Effector memory CD8-positive, alpha-beta T cell (primary cell): ENCODE data around the gene TMEM123.

Source experiments
- ATAC-seq: fragments of 150-1000 bp; cut with Tn5 transposase; replicated peaks from 2 replicates; pipeline ENCODE4 v1.10.0; 2021; ENCODE audit warnings: mild to moderate bottlenecking, moderate library complexity
- DNase-seq, 3 experiments: peaks; one replicate each; pipeline ENCODE4 v3.0.0; 2021
- H3K27ac Mint-ChIP-seq, 2 donors: one replicate each; pipeline ENCODE4 v1.8.0; 2022; ENCODE audit warnings: mild to moderate bottlenecking in 2 of 2, mixed read lengths in 2 of 2, moderate library complexity in 2 of 2
- H3K27me3 Mint-ChIP-seq, 2 donors: one replicate each; pipeline ENCODE4 v1.8.0; 2022; ENCODE audit warnings: mixed read lengths in 2 of 2
- H3K36me3 Mint-ChIP-seq: one replicate; pipeline ENCODE4 v1.8.0; 2022; ENCODE audit warnings: mild to moderate bottlenecking, moderate library complexity, mixed read lengths; ENCODE audit not compliant: insufficient read depth
- H3K4me1 Mint-ChIP-seq, 2 donors: one replicate each; pipeline ENCODE4 v1.8.0; 2022; ENCODE audit warnings: low read depth in 2 of 2, mixed read lengths in 2 of 2
- H3K4me3 Mint-ChIP-seq, 2 donors: one replicate each; pipeline ENCODE4 v1.8.0; 2022; ENCODE audit warnings: mild to moderate bottlenecking in 2 of 2, mixed read lengths in 2 of 2, moderate library complexity in 2 of 2
- H3K9me3 Mint-ChIP-seq, 2 donors: one replicate each; pipeline ENCODE4 v1.8.0; 2022; ENCODE audit warnings: mixed read lengths in 2 of 2

Gene TMEM123

DNA sequence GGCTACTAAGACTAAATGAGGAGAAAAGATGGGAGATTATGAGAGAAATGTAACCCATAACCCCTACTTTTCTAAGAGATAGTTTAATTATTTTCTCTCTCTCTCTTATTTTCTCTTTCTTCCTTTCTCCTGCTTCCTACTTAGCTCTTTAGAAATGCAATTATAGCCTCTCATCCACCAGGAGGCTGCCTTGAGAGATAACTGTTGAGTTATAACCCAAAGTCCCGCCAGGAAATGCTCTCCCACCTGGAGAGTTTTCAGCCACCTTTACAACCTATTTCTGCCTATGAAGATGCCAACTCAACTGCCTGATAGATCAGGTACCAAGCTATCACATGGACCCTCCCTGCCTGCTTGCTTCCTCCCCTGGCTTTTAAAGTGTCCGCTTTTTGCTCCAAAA is 34.0 kb upstream of the TMEM123 start:
- Mint-ChIP-seq H3K4me1 (no peaks in the 10 kb centered on the region), H3K9me3 (no peaks in the 10 kb centered on the region), H3K4me3 (no peak overlapping the region), H3K36me3 (no peaks in the 10 kb centered on the region), H3K27me3 (peaks cover 4 to 19% of the 10 kb centered on the region in 2 donors), H3K27ac (no peak overlapping the region)
- no peak for ATAC-seq
- DNase-seq, result no peak

DNA sequence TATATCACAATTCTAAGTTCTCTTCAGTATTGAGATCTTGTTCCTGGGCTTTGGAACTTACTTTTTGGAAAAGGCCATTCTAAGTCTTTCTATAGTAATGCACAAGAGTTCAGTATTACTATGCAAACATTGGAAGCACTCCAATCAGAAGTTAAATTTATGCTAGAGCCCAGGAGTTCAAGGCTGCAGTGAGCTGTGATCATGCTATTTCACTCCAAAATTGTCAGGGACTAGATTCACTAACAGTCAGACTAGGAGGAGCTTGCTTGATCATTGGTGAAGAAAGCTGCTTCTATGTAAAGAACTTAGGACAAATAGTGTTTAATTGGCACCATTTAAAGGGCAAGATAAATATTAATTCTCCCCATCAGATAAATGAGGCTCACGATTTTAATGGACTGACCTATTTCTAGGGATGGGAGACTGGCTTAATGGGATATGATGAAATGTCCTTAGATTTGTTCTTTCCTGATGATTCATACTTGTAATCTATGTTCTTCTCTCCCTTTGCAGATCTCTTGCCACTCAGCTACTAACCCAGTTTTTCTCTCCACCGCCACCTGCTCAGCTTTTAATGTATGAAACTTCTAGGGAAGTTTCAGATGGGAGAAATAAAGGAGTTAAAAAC is 32.6 kb upstream of the TMEM123 start:
- Mint-ChIP-seq H3K27ac (no peak overlapping the region), H3K4me1 (no peaks in the 10 kb centered on the region), H3K4me3 (no peak overlapping the region), H3K9me3 (no peaks in the 10 kb centered on the region), H3K27me3 (peaks cover 4 to 10% of the 10 kb centered on the region in 2 donors), H3K36me3 (no peaks in the 10 kb centered on the region)
- ATAC-seq (no peak), DNase-seq (no peak)

DNA sequence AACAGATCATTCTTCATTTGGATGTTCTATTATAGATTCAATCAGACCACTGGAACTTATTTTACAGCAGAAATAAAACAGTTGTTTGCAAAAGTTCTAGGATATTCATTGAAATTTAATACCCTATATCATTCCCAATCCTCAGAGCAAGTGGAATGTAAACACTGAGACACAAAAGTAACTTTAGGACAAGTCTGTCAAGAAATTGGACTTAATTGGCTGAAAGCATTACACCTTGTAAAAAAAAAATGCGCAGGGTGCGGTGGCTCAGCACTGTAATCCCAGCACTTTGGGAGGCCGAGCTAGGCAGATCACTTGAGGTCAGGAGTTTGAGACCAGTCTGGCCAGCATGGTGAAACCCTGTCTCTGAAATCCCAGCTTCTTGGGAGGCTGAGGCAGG is 29.9 kb upstream of the TMEM123 start:
- H3K9me3 Mint-ChIP-seq, result no peaks in the 10 kb centered on the region
- DNase-seq, result no peak
- no peaks in the 10 kb centered on the region for H3K27me3 Mint-ChIP-seq
- peaks cover 0 to 2% of the 10 kb centered on the region in 2 donors for H3K4me1 Mint-ChIP-seq
- no peak for ATAC-seq
- H3K27ac Mint-ChIP-seq, result no peak overlapping the region
- H3K4me3 Mint-ChIP-seq, result no peak overlapping the region
- H3K36me3 Mint-ChIP-seq, result no peaks in the 10 kb centered on the region

DNA sequence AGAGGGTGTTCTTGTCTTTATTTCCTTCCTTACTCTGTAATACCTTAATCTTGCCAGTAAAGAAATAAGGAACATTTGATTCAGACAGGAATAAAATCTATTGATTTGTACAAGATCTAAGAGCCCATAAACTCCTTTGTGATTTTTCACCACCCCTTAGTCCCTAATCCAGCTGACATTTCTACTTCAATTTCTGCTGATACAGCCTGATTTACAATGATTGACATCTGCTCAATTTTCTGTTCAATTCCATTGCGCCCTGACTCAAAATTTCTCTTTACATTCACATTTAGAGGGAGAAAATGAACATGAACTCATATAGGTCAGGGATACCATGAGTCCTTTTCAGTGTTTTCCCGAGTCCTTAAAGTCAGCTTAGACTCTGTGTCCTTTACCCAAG is 27.2 kb upstream of the TMEM123 start:
- no peak overlapping the region for H3K27ac Mint-ChIP-seq
- no peaks in the 10 kb centered on the region for H3K27me3 Mint-ChIP-seq
- no peaks in the 10 kb centered on the region for H3K36me3 Mint-ChIP-seq
- no peaks in the 10 kb centered on the region for H3K9me3 Mint-ChIP-seq
- no peak for DNase-seq
- no peak overlapping the region for H3K4me3 Mint-ChIP-seq
- peaks cover 8 to 10% of the 10 kb centered on the region in 2 donors for H3K4me1 Mint-ChIP-seq
- ATAC-seq, result no peak

DNA sequence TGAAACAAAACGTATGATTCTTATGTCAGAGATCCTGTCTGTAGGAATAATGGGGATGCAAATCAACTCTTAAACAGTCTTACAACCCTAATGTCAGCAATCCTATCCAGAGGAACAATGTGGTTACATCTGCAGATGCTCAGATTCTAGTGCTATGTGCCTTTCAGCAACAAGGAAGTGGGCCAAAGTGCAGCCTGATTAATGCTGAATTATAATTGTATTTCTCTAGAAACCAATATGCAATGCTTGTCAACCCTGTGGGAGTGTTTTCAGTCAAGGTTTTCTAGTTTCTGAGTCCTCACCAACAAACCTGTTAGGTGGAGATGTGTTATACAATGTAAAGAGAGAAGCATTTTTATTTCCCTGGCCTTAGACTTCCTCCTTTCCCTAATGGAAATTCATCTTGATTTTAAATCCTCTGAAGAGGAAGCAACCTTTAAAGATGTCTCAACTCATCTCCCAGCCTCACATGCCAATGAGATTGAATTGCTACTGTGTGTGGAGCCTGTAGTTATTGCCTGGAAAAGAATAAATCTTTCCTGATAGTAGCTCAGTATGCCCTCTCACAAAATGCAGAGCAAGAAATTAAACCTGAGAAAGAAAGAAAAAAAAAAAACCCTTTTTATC is 26.2 kb upstream of the TMEM123 start:
- Mint-ChIP-seq H3K4me3 (no peak overlapping the region), H3K27ac (no peak overlapping the region), H3K36me3 (no peaks in the 10 kb centered on the region), H3K9me3 (no peaks in the 10 kb centered on the region), H3K4me1 (peaks cover 8 to 10% of the 10 kb centered on the region in 2 donors), H3K27me3 (no peaks in the 10 kb centered on the region)
- DNase-seq (no peak), ATAC-seq (no peak)

DNA sequence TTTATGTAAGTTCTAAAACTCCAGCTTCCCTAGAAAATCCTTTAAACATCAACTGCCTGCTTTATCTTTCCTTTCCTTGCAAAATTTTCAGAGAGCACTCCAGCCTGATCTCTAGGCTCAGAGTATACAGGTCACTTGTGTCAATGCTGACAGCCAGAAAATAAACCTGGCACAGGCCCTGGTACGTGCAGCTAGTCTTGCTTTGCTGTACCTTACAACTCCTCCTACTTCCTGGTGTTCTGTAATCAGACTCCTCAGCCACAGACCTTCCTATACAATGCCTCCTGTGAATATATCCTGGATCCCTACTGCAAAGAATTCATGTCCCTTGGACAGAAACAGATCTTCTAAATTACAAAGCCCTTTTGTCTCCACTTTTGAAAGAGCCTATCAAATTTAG is 24.2 kb upstream of the TMEM123 start:
- ATAC-seq (peak; percentile 91), DNase-seq (no peak)
- H3K4me1 Mint-ChIP-seq, result peaks cover 10% of the 10 kb centered on the region in 2 donors
- no peaks in the 10 kb centered on the region for H3K27me3 Mint-ChIP-seq
- no peaks in the 10 kb centered on the region for H3K9me3 Mint-ChIP-seq
- peak overlapping the region; percentile 35 to 51 for H3K27ac Mint-ChIP-seq
- H3K36me3 Mint-ChIP-seq, result no peaks in the 10 kb centered on the region
- H3K4me3 Mint-ChIP-seq, result no peak overlapping the region

DNA sequence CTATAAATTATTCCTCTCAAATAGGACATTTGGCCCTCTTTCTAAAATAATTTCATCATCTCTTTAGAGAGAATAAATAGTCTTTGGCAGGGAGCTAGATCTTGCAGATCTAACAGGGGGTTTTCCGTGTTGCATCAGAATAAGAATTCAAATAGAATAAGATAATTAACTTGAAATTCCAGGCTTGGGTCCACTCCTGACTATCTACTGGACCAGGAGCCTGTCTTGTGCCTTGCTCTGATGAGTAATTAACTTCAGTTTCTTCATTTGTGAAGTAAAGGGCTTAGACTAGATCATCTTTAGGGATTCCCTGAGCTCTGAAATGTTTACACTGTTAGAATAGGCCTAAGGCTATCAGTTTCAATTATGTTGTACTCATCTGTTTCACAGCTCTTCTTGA is 23.5 kb upstream of the TMEM123 start:
- no peak for ATAC-seq
- Mint-ChIP-seq H3K9me3 (no peaks in the 10 kb centered on the region), H3K27ac (no peak overlapping the region), H3K27me3 (no peaks in the 10 kb centered on the region), H3K36me3 (no peaks in the 10 kb centered on the region), H3K4me3 (no peak overlapping the region), H3K4me1 (peaks cover 10 to 12% of the 10 kb centered on the region in 2 donors)
- DNase-seq, result no peak

DNA sequence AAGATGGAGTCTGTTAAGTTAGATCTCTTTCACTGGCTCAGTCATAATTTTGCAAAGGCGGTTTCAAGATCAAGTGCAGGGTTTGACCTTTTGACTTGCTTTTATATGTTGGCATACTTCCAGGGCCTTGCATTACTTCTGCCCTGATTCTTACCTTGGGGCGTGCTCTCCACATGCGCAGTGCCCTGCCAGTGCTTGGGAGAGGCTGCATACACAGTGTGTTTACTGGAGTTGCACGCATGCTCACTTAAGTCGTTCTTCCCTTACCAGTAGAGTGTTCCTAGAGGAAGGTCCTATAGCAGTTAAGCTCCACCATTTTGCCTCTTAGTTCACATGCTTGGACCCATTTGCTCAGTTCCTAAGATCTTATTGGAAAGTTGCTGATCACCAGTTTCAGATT is 21.0 kb upstream of the TMEM123 start:
- no peak overlapping the region for H3K4me3 Mint-ChIP-seq
- no peaks in the 10 kb centered on the region for H3K9me3 Mint-ChIP-seq
- no peaks in the 10 kb centered on the region for H3K27me3 Mint-ChIP-seq
- no peak for DNase-seq
- peaks cover 4% of the 10 kb centered on the region for H3K36me3 Mint-ChIP-seq
- peak overlapping the region in 1 of 2 donors; percentile 13 for H3K27ac Mint-ChIP-seq
- no peak for ATAC-seq
- H3K4me1 Mint-ChIP-seq, result peaks cover 16 to 23% of the 10 kb centered on the region in 2 donors

DNA sequence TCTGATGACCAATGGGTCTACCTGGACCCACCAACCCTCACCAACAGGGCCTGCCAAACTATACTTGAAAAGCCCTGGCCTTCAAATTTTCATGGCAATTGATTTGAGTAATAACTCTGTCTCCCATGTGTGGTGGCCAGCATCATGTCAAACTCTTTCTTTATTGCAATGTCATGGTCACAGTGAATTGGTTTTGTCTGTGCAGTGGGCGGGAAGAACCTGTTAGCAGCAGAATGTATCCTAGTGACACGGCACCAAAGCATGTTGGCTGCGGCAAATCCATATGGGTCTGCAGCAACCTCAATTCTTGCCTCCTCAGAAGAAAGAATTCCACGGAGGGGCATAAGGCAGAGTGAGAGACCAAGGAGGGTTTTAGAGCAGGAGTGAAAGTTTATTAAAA is 19.6 kb upstream of the TMEM123 start:
- no peak overlapping the region for H3K27ac Mint-ChIP-seq
- DNase-seq (no peak), ATAC-seq (no peak)
- no peaks in the 10 kb centered on the region for H3K9me3 Mint-ChIP-seq
- H3K36me3 Mint-ChIP-seq, result peaks cover 4% of the 10 kb centered on the region
- H3K4me3 Mint-ChIP-seq, result no peak overlapping the region
- H3K4me1 Mint-ChIP-seq, result peaks cover 19 to 29% of the 10 kb centered on the region in 2 donors
- H3K27me3 Mint-ChIP-seq, result no peaks in the 10 kb centered on the region

DNA sequence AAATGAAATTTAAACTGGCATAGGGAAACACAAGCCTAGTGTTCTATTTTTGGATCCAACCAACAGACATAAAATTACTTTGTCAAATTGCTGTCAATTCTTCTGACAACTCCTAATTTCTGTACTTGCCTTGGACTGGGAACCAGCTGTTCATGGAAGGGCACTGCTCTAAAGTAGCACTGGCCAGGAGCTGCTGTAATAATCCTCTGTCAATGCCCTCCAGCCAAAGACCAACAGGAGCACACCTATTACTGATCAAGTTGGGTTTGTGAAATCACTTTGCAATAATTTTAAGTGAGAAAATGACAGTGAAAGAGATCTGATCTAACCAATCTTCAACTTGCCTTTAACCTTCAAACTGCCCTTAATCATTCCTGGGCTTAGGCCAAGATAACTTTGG is 18.9 kb upstream of the TMEM123 start:
- Mint-ChIP-seq H3K27ac (no peak overlapping the region), H3K4me1 (peaks cover 16 to 29% of the 10 kb centered on the region in 2 donors), H3K36me3 (peaks cover 4% of the 10 kb centered on the region), H3K27me3 (no peaks in the 10 kb centered on the region), H3K4me3 (no peak overlapping the region), H3K9me3 (no peaks in the 10 kb centered on the region)
- no peak for ATAC-seq
- no peak for DNase-seq

DNA sequence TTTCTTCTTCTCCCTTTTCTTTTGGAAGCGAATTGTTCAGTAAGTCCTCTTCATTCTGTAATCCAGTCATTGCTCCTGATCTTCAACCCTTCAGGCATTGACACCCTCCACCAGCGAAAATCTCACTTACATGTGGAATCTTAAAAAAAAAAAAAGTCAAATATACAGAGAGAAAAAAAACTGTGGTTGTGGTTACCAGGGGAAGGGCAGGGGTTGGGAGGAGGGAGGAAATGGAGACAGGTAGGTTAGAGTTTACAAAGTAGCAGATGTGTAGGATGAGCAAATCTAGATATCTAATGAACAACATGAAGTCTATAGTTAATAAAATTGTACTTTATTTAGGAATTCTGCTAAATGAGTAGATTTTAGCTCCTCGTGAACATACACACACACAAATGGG is 17.7 kb upstream of the TMEM123 start:
- Mint-ChIP-seq H3K4me1 (peaks cover 24 to 36% of the 10 kb centered on the region in 2 donors), H3K4me3 (peak overlapping the region; percentile 26 to 28)
- peak; percentile 87 for ATAC-seq

DNA sequence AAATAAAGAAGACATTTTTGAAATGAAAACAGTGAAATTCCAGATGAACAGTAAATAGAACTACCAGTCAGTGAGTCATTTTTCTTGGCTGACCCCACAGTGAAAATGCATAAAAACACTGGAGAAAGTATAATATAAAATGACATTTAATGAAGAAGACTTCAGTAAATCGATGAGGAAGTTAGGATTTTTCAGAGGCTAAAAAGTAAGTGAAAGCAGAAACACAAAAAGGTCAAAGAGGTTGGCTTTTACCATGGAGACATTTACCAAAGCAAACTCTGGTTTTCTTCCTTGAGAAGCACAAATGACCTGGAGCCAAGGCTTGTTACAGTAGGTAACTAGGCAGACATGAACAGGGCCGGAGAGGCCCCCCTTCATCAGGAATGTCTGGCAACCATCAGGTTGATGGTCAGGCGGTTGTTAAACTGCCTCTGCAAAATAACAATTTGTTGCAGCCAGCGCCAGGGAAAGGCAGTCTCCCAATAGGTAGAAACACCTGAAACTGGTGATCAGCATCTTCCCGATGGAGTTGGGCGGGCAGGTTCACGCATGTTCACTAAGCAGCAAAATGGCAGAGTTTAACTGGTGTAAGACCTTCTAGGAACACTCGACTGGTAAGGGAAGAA is 16.7 kb upstream of the TMEM123 start:
- peaks cover 25 to 36% of the 10 kb centered on the region in 2 donors for H3K4me1 Mint-ChIP-seq
- no peaks in the 10 kb centered on the region for H3K27me3 Mint-ChIP-seq
- peaks cover 4% of the 10 kb centered on the region for H3K36me3 Mint-ChIP-seq
- no peaks in the 10 kb centered on the region for H3K9me3 Mint-ChIP-seq
- DNase-seq (no peak), ATAC-seq (no peak)
- no peak overlapping the region for H3K27ac Mint-ChIP-seq
- no peak overlapping the region for H3K4me3 Mint-ChIP-seq

More for the DNA sequence above, 17.7 kb upstream of the TMEM123 start:
- Mint-ChIP-seq H3K27me3 (no peaks in the 10 kb centered on the region), H3K27ac (no peak overlapping the region), H3K9me3 (no peaks in the 10 kb centered on the region), H3K36me3 (peaks cover 4% of the 10 kb centered on the region)
- DNase-seq, result no peak

DNA sequence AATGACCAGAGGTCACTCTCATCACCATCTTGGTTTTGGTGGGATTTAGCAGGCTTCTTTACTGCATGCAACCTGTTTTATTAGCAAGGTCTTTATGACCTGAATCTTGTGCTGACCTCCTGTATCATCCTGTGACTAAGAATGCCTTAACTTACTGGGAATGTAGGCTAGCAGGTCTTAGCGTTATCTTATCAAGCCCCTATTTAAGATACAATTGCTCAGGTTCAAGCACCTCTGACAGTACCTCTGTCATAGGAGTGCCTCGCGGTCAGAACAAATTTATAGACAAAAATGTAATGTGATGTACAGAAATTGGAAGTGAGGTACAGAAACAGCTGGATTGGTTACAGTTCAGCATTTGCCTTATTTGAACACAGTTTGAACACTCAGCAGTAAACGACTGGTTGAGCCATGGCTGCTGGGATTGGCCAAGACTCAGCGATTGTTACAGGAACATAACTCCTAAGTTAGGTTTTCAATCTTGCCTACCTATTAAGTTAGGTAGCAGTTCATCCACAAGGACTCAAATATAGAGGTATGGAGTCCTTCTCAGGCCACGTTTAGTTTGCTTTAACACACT is 16.1 kb upstream of the TMEM123 start:
- H3K4me3 Mint-ChIP-seq, result no peak overlapping the region
- ATAC-seq, result no peak

More for the DNA sequence above, 16.1 kb upstream of the TMEM123 start:
- H3K27me3 Mint-ChIP-seq, result no peaks in the 10 kb centered on the region
- no peak for DNase-seq
- peaks cover 4% of the 10 kb centered on the region for H3K36me3 Mint-ChIP-seq
- H3K27ac Mint-ChIP-seq, result no peak overlapping the region
- H3K4me1 Mint-ChIP-seq, result peaks cover 25 to 36% of the 10 kb centered on the region in 2 donors
- H3K9me3 Mint-ChIP-seq, result no peaks in the 10 kb centered on the region
